Neuron (in vitro differentiated cells): ENCODE results near the gene LATS1.

Experiments used
- H2AFZ ChIP-seq: one replicate; pipeline ENCODE4 v1.6.1; 2013; ENCODE audit warnings: low read depth, mild to moderate bottlenecking, inconsistent platforms, low read length, moderate library complexity
- H3K27me3 ChIP-seq: one replicate; pipeline ENCODE4 v1.6.1; 2013; ENCODE audit warnings: low read length; ENCODE audit not compliant: insufficient read depth
- H3K36me3 ChIP-seq: one replicate; pipeline ENCODE4 v1.6.1; 2013; ENCODE audit warnings: low read length; ENCODE audit not compliant: insufficient read depth
- H3K4me1 ChIP-seq: one replicate; pipeline ENCODE4 v1.6.1; 2013; ENCODE audit warnings: low read length; ENCODE audit not compliant: insufficient read depth
- H3K4me3 ChIP-seq: 2 replicates; pipeline ENCODE4 v1.5.1; 2013; ENCODE audit warnings: mild to moderate bottlenecking, low read length, moderate library complexity
- H3K9me3 ChIP-seq: one replicate; pipeline ENCODE4 v1.6.1; 2013; ENCODE audit warnings: low read length

The LATS1 gene

DNA sequence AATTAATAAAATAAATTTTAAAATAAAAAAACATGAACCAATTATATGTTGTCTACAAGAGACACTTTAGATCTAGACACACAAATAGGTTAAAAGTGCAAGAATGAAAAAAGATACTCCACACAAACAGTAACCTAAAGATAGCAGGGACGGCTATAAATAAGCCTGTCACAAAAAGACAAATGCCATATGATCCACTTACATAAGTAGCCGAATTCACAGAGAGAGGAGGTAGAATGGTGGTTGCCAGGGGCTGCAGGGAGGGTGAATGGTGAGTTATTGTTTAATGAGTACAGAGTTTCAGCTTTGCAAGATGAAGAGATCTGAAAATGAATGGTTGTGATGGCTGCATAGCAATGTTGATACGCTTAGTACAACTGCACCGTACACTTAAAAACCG lies 102.1 kb downstream of the LATS1 start:
- Histone ChIP-seq H2AFZ (no peak overlapping the region), H3K9me3 (peaks cover 5% of the 10 kb centered on the region), H3K4me3 (no peak overlapping the region), H3K27me3 (no peaks in the 10 kb centered on the region), H3K4me1 (peaks cover 4% of the 10 kb centered on the region), H3K36me3 (peaks cover 10% of the 10 kb centered on the region)

DNA sequence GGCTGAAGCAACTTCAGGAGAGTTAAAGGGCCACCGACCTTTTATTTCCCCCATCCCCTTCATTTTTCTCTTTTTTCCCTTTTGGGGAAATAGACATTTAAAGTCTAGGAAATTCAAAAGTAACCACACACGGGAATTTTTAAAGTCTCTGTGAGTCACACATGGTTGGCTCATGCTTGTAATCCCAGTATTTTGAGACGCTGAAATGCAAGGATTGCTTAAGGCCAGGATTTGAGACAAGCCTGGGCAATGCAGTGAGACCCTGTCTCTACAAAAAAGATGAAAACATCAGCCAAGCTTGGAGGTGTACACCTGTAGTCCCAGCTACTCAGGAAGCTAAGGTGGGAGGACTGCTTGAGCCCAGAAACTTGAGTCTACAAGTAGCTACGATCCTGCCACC lies 103.6 kb downstream of the LATS1 start:
- peaks cover 4% of the 10 kb centered on the region for H3K4me1 ChIP-seq
- H3K9me3 ChIP-seq, result peaks cover 5% of the 10 kb centered on the region
- H3K36me3 ChIP-seq, result peaks cover 3% of the 10 kb centered on the region
- H2AFZ ChIP-seq, result no peak overlapping the region
- H3K4me3 ChIP-seq, result no peak overlapping the region
- no peaks in the 10 kb centered on the region for H3K27me3 ChIP-seq

DNA sequence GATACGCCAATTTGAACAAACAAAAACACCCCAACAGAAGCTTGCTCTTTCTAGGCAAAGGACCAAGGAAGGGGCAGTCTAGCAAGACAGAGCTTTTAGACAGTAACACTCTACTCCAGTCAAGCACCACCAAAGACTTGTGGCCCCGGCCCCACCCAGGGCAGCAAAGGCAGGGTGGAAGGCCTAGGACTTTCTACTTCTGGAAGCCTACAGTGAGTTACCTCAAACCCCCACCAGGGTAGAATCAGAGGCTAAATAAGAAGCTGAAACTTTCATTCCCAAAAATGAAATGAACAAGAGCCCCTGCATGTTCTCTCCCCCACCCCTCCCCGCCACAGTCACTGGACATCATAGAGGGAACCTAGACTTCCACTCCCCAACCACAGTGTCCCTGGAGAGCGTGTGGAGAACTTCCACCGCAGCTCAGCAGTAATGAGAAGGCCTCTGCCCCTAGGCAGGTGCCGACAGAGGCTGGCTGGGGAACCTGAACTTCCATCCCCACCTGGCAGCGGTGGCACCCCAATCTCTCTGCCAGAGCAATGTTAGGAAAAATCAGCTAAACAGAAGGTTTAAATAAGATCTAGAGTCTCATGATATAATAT lies 109.4 kb downstream of the LATS1 start:
- no peaks in the 10 kb centered on the region for H3K4me1 ChIP-seq

More for the DNA sequence above, 109.4 kb downstream of the LATS1 start:
- Histone ChIP-seq H3K27me3 (no peaks in the 10 kb centered on the region), H3K9me3 (no peaks in the 10 kb centered on the region), H3K36me3 (peaks cover 4% of the 10 kb centered on the region), H3K4me3 (no peak overlapping the region), H2AFZ (no peak overlapping the region)
